Mesothelial cell of epicardium (in vitro differentiated cells): ENCODE results near the gene CPEB2. TPM values are rescaled to one million over a fixed set of nuclear protein-coding genes. Genes with fewer than 3 reads are reported as not detected.

Experiments
- DNase-seq, 2 experiments: peaks; one replicate each; pipeline ENCODE4 v3.0.0; 2021; ENCODE audit warnings: low spot score in 2 of 2; ENCODE audit not compliant: unreplicated experiment in 2 of 2
- H3K27ac Mint-ChIP-seq: 2 replicates; pipeline ENCODE4 v1.8.0; 2021; ENCODE audit warnings: mixed read lengths
- H3K27me3 Mint-ChIP-seq: 2 replicates; pipeline ENCODE4 v1.8.0; 2021; ENCODE audit warnings: low read depth, mixed read lengths
- H3K36me3 Mint-ChIP-seq: 2 replicates; pipeline ENCODE4 v1.8.0; 2021; ENCODE audit warnings: mixed read lengths
- H3K4me1 Mint-ChIP-seq: 2 replicates; pipeline ENCODE4 v1.8.0; 2021; ENCODE audit warnings: mixed read lengths
- H3K4me3 Mint-ChIP-seq: 2 replicates; pipeline ENCODE4 v1.8.0; 2021; ENCODE audit warnings: mild to moderate bottlenecking, moderate library complexity, mixed read lengths
- H3K9me3 Mint-ChIP-seq: 2 replicates; pipeline ENCODE4 v1.8.0; 2021; ENCODE audit warnings: mixed read lengths
- total RNA-seq: library from RNA; stranded (reverse); gene quantifications from 3 replicates; pipeline ENCODE4 v1.2.1, GENCODE V29; 2021
- TF ChIP-seq, protein P1 (sequence below): fragments of 200-600 bp; sonication (generic); IDR thresholded peaks from one replicate; pipeline ENCODE4 v1.5.0; 2021; ENCODE audit warnings: antibody characterized with exemption; ENCODE audit not compliant: unreplicated experiment

CPEB2 gene
- total RNA-seq, 1 donor from 2014 or later, result 4.1 TPM

DNA sequence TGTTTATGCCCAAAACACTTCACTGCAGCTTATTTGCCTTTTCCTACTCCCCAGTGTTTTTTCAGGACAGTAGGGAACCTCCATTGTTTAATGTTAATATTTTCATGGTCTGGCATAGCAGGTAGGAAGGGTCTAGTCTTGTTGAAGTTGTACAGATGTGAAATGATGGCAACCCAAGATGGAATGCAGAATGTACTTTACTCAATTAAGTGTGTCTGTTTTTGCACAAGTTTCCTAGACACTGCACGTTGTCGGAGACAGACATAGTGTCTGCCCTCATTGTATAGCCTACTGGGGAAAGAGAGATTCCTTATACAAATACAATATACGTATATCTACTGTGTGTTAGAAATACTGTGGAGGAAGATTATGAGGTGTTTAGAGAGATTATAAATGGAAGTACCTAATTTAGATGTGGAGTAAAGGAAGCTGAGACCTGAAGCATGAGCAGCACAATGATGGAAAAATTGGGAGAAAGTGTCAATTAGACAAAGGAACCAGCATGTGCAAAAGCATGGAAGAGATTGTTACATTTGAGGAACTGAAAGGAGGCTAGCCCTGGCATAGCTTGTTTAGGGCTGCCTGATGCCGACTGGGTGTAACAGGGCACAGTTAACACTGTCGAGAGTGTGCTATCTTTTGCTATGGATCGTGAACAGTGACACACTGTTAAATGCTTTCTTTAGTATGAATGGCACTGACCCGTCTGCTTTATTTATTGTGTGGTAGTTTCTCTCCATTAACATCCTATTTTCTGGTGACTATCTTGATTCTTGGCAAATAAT lies 18.4 kb downstream of the CPEB2 start:
- H3K36me3 Mint-ChIP-seq, result peaks cover 5% of the 10 kb centered on the region
- H3K9me3 Mint-ChIP-seq, result no peaks in the 10 kb centered on the region
- no peak overlapping the region for H3K4me3 Mint-ChIP-seq
- no peaks in the 10 kb centered on the region for H3K27me3 Mint-ChIP-seq
- DNase-seq, result no peak
- TF ChIP-seq, protein P1, sequence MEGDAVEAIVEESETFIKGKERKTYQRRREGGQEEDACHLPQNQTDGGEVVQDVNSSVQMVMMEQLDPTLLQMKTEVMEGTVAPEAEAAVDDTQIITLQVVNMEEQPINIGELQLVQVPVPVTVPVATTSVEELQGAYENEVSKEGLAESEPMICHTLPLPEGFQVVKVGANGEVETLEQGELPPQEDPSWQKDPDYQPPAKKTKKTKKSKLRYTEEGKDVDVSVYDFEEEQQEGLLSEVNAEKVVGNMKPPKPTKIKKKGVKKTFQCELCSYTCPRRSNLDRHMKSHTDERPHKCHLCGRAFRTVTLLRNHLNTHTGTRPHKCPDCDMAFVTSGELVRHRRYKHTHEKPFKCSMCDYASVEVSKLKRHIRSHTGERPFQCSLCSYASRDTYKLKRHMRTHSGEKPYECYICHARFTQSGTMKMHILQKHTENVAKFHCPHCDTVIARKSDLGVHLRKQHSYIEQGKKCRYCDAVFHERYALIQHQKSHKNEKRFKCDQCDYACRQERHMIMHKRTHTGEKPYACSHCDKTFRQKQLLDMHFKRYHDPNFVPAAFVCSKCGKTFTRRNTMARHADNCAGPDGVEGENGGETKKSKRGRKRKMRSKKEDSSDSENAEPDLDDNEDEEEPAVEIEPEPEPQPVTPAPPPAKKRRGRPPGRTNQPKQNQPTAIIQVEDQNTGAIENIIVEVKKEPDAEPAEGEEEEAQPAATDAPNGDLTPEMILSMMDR, result no peak
- H3K4me1 Mint-ChIP-seq, result peaks cover 2% of the 10 kb centered on the region
- H3K27ac Mint-ChIP-seq, result no peak overlapping the region

DNA sequence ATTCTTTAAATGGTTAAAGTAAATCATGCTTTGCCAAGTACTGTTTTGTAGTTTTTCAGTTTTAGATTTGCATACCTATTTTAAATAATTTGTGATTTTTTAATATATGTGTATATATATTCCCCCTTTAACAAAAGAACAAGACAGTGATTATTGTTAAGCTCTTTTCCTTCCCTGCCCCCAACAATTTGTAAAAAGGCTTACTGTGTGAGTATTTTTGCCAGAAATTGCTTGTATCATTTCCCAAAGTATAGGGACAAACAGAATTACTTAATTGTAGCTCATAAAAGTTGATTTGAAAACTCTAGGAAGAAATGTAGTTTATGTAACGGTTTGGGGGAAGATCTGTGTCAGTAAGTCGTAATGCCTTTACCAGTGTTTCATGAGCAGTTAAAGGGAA lies 19.0 kb downstream of the CPEB2 start:
- no peak overlapping the region for H3K4me3 Mint-ChIP-seq
- TF ChIP-seq, protein P1, result no peak
- H3K36me3 Mint-ChIP-seq, result peaks cover 6% of the 10 kb centered on the region
- no peaks in the 10 kb centered on the region for H3K9me3 Mint-ChIP-seq
- peaks cover 2% of the 10 kb centered on the region for H3K4me1 Mint-ChIP-seq
- no peak overlapping the region for H3K27ac Mint-ChIP-seq
- no peak for DNase-seq
- H3K27me3 Mint-ChIP-seq, result no peaks in the 10 kb centered on the region

DNA sequence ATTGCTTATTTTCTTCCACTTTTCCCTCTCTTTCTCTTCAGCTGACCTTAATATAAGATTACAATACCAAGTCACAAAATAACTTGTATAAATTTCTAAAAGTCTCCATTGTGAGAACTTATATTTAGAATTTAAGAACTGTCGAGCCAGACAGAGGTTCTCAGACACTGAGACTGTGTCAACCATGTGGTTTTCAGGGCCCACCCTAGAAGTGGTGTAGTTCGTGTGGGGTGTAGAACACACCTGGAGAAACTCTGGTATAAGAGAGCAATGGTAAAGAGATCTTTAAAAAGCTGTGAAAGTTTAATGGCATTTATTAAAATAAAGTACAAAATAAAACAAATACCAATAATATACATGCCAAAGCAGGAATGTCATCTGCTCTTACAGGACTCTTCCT lies 19.7 kb downstream of the CPEB2 start:
- Mint-ChIP-seq H3K36me3 (peaks cover 6% of the 10 kb centered on the region), H3K9me3 (no peaks in the 10 kb centered on the region), H3K27me3 (no peaks in the 10 kb centered on the region), H3K4me3 (no peak overlapping the region), H3K27ac (no peak overlapping the region), H3K4me1 (peaks cover 2% of the 10 kb centered on the region)
- no peak for DNase-seq
- TF ChIP-seq, protein P1, result no peak

DNA sequence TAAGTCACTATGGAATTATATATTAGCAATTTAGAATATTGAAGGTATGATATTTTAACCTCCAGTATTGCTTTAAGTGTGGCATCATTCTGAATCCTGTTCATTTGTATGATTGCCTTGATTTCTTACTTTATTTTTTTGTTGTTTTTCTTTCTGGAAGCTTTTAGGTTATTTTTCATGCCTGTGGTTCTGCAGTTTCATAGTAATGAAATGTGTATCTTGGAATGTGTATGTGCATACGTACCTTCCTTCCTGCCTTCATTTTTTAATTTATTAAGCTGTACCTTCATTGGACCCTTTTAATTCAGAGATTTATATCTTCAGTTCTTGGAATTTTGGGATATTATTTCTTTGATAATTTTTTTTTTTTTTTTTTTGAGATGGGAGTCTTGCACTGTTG lies 22.1 kb downstream of the CPEB2 start:
- H3K9me3 Mint-ChIP-seq, result no peaks in the 10 kb centered on the region
- H3K36me3 Mint-ChIP-seq, result peaks cover 6% of the 10 kb centered on the region
- no peaks in the 10 kb centered on the region for H3K4me1 Mint-ChIP-seq
- H3K4me3 Mint-ChIP-seq, result no peak overlapping the region
- DNase-seq, result no peak
- H3K27ac Mint-ChIP-seq, result no peak overlapping the region
- TF ChIP-seq, protein P1, result no peak
- H3K27me3 Mint-ChIP-seq, result no peaks in the 10 kb centered on the region

- Mint-ChIP-seq H3K27ac (no peak overlapping the region), H3K4me1 (no peaks in the 10 kb centered on the region)
Observed at GRCh38 chr4:15025693-15026092, 23.4 kb downstream of the CPEB2 start.

More at GRCh38 chr4:15025693-15026092, 23.4 kb downstream of the CPEB2 start:
- no peak for DNase-seq
- TF ChIP-seq, protein P1, result no peak
- H3K27me3 Mint-ChIP-seq, result no peaks in the 10 kb centered on the region
- H3K4me3 Mint-ChIP-seq, result no peak overlapping the region
- no peaks in the 10 kb centered on the region for H3K9me3 Mint-ChIP-seq
- H3K36me3 Mint-ChIP-seq, result peaks cover 6% of the 10 kb centered on the region
